Stimulated activated CD8-positive, alpha-beta memory T cell treated with anti-CD3 and anti-CD28 coated beads, Interleukin-15, amount 100 ng/mL, for 48 hours (primary cell): ENCODE data around the gene CNTN5.

ENCODE experiments used
- DNase-seq, 2 donors: peaks; one replicate each; pipeline ENCODE4 v3.0.0-alpha.2; 2020; ENCODE audit warnings: low read depth in 2 of 2

Gene CNTN5

DNA sequence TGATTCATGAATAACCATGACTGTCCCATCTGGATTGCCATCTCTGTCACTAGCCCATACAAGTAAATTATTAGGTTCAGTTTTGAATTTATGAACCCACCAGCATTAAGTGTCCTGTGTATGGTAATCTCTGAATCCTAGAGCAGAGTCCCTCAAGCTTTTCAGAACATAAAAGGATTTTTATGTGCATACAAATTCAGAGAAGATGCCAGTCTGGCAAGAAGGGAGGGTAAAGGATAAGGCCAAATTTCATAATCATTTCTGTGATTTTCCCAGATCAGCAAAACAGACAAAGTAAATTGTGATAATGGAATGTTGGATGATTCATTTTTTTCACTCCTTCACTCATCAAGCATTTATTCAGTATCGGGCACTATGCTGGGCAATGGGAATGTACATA, 1295.2 kb downstream of the CNTN5 start:
- DNase-seq: no peak

DNA sequence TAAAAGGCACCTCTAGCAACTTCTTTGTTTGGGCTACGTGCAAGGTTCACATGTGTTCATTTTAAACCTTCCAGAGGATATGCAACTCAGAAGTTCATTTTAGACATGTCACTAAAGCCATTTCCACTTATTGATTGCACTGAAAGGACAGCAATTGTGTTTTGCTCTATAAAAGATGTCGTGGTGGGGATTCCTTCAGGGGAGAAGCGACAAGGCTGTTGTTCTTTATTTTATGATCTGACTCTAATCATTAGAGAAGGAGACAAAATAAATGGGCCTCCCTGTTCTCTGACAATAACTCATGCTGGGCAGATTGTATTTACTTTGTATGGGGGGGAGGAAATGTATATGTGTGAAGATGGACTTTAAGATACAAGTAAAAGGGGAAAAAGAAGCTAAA, 1296.2 kb downstream of the CNTN5 start:
- no peak for DNase-seq

DNA sequence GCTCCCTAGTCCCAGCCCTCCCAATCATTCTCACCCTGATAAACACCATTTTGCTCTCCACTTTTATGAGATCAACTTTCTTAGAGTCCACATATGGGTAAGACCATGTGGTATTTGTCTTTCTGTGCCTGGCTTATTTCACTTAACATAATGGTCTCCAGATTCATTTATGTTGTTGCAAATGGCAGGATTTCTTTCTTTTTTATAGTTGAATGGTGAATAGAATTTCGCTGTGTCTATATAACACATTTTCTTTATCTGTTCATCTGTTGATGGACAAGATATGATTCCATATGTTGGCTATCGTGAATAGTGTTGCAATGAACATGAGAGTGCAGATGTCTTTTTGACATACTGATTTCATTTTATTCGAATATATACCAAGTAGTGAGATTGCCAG, 1298.9 kb downstream of the CNTN5 start:
- no peak for DNase-seq

DNA sequence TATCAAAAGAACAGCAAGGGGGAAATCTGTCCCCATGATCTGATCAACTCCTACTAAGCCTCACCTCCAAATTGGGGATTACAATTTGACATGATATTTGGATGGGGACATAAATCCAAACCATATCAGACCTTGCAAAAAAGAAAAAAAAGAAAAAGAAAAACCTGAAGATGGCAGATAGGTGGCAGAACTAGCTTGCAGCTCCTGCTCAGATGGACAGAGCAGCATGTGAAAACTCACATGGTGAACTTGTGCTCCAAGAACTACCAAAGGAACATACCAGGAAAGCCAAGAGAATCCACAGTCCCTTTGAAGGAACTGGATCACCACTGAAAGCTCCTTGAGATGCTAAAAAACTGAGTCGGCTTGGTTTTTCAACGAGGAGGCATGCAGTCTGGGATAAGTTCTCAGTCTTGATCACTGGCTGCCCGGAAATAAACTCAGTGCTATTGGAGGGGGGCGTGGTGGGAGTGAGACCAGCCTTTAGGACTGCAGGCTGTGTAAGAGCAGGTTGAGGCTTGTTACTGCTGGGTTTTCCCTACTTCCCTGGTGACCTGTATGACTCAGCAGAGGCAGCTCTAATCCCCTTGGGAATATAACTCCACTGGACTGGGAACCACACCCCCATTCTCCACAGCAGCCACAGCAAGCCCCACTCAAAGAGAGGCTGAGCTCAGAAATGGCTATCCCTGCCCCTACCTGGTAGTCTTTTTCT, 1308.0 kb downstream of the CNTN5 start:
- DNase-seq: no peak

DNA sequence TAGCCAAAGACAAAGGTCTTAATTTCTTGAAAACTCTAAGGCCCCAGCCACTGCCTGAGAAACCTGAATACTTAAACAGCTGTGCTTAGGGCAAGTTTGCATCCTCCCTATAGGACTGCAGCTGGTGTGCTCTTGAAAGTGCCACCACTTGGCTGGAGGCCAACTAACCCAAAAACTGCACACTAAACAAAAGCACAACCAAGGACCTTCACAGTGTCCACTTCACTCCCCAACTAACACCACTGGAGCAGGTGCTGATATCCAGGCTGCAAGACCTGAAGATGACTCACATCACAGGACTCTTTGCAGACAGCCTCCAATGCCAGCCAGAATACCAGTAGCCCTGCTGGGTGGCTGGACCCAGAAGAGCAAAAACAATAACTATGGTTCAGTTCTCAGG, 1308.6 kb downstream of the CNTN5 start:
- DNase-seq: no peak

DNA sequence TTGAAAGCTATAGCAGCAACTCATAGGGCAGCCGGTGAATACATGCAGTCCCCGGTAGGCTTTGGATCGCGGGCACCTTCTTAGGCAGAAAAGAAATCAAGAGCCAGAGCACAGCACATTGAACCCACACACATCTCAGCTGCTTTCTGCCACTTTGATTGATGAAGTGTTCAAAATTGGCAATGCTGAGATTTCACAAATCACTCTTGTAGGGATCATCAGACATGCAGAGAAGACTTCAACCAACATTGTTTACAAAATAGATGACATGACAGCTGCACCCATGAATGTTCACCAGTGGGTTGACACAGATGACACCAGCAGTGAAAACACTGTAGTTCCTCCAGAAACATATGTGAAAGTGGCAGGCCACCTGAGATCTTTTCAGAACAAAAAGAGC, 1316.1 kb downstream of the CNTN5 start:
- no peak for DNase-seq

DNA sequence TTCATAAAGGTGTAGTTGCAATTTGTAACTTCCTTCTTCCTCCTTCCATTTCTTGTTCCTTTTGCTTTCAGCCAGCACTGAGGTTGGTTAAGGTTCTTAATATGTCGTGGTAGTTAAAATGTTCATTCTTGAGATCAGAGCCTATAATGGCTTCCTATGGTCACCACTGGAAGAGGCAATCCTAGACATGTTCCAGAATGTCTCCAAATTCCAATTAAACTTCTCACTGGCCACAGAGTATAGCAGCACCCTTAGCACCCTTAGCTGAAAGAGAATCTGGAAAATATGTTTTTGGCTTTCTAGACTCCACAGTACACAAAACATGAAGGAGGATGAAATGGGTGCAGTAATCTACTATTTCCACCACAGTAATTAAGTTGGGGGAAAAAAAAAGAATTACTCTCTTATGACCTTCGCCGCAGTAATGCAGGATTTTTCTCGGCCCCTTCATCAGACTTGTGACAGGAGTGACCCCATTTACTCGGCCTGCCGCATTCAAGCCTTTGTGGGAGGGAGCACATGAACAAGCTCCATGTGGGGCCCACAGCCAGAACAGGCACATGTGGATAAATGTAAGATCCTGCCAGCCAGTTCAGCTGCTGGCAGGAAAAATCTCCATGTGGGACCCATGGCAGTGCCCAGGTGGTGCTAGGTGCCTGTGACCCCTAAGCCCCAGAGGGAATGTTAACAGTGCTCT, 1317.5 kb downstream of the CNTN5 start:
- no peak for DNase-seq

DNA sequence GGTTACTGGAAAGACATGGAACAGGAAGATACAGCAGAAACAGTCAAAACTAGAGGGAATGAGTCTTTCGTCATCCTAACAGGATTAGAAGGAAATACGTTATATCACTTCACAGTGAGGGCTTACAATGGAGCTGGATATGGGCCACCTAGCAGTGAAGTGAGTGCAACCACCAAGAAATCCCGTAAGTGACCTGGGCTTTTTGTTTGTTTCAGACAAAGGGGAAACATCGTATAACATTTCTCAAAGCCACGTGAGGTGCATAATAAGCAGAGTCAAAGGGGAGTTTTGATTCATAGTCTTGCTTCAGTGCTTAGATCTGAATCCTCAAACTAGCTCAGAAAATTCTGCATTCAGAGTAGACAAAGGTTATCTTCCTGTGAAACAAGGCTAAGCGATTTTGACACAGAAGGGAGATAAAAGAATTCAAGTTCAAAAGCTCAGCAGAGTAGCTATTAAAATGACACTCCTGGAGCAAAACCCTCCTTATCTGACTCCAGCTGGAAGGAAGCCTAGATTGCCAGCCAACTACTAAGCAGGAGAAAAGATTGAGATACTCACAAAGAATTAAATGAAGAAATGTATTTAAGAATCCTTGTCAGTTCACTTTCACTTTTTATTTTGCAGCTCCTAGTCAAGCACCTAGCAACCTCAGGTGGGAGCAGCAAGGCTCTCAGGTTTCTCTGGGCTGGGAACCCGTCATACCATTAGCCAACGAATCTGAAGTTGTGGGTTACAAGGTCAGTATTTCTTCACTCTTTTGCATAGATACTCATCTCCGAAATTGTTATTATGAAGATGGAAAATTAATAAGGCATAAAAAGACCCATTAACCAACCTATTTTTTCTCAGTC, 1319.9 kb downstream of the CNTN5 start:
- no peak for DNase-seq

DNA sequence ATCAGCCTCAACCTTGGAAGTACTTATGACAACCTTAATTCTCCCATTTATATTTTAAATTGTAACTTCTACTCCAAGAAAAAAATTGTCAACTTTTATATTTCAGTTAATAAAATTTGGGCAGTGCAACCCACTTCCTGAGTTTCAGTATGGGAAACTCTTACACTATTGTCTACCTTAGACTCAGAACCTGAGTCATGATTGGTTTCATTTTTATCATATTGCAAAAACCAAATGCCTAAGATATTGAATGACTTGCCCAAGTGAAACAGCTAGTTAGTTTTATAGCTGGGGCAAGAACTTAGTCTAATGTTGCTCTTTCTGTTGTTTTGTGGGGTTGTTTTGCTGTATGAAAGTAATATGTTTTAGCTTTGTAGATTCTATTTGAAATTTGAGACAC, 1332.3 kb downstream of the CNTN5 start:
- DNase-seq: no peak

DNA sequence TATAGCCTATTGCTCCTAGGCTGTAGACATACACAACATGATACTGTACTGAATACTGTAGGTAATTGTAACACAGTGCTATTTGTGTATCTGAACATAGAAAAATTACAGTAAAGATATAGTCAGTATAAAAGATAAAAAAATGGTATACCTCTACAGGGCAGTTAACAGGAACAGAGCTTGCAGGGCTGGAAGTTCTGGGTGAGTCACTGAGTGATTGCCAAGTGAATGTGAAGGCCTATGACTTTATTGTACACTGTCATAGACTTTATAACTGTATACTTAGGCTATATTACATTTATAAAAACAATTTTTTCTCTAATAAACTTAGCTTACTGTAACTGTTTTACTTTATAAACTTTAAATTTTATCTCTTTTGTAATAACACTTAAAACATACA, 1334.0 kb downstream of the CNTN5 start:
- DNase-seq: no peak

DNA sequence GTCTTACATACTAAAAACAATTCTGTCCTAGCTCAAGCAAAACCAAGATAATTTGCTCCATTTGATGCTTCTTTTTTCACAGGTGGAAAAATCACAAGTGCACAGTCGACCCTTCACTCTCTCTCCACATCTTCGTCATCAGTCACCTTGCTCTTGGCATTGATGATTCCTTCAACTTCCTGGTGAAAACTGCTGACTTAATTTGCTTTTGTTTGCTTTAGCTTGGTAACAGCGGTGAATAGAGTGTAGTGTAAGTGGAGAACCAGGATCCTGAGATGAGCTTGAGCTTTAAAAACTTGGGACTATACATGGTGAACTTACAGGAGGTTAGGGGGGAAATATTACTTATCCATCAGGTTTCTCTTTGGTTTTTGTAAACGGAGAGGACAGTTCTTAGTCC, 1335.3 kb downstream of the CNTN5 start:
- no peak for DNase-seq

DNA sequence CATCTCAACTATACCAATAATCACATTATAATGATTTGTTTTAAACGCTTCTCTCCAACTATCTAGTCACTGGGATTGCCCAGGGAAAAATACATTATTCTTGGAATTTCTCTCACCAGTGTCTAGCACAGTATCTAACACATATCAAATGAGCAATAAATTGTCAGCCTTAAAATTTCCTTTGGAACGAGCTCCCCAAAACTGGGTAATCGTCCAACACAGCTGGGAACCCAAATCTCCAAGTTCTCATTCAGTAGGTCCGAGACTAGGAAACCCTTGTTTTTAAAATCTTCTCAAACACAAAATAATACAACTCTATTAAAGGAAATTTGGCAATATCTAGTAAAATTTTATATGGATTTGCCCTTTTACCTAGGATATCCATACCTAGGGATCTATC, 1338.5 kb downstream of the CNTN5 start:
- DNase-seq: no peak

DNA sequence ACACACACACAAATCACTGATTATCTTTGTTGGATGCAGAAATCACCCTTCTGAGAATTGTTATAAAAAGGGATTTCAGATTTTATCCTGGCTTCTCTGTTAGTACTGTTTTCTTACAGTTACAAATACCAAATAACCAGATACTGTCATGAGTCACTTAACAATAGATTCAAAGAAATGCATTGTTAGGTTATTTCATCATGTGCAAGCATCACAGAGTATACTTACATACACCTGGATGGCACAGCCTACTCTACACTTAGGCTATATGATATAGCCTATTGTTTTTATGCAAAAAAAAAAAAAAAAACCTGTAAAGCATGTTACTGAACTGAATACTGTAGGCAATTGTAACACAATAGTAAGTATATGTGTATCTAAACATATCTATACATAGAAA, 1347.1 kb downstream of the CNTN5 start:
- no peak for DNase-seq

DNA sequence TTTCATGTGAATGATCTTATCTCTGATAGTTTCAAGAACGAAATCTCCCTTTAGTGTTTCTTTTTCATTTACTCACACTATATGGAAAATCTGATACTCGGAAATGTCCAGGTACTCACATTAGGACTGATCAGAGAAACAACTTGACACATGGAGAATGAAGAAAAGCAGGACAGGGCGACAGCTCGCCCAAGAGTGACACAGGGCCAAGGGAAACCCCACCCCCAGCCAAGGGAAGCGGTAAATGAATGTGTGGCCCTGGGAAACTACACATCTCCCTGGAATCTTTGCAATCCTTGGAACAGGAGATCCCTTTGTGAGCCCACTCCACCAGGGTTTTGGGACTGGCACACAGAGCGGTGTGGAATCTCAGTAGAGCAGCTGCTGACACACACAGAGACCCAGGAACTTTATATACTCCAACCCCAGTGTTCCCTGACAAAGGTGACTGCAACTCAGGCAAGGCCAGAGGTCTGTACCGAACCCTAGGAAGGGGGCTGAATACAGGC, 1362.7 kb downstream of the CNTN5 start:
- no peak for DNase-seq

DNA sequence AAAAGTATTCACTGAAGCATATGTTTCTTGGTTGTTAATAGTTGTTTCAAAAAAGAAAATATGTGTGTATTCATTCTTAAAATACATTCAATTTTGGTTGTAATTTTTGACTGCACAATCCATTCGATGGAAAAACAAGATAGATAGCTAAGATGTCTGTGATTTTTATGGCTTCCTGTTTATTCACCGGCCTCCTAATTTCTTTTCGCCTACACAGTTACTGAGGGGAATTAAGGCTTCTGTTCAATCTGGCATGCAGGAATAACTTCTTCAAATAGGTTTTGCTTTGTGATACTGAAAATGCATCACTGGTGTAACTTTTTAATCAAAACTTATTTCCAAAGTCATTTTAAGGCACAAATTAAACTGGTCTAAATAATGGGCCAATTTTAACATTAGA, 1375.5 kb downstream of the CNTN5 start:
- no peak for DNase-seq

DNA sequence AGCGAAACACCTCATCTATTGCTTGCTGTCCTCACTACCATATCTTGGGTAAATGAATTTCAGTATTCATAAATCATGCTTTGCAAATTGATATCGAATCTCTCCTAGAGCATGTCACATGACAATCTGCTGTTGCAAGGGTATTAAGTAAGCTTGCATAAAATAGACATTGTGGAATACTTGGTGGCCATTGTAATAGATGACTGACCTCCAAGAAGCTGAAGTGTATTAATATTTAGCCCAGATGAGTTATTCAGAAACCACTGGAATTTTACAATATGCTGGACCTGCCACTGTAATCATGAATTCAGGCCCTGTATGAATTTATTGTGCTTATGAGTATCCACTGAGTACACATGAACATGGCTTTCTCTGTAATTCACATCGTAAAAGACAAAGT, 1376.7 kb downstream of the CNTN5 start:
- DNase-seq: no peak

DNA sequence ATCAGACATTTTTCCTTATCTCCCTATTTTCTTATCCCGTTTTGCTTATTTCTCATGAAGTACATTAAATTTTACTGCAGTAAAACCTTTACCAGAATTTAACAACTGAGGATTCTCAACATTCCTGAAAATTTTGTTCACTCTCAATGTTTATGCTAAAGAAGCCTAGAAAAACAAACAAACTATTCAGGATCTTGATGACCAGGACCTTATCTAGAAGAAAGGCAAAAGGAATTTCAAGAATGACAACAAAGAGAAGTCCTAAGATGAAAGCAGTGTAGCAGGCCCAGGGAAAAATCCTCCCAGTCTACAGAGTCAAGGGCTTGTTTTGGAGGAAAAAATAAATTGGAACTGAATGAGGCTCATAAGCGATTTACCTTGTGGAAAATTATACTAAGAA, 1383.1 kb downstream of the CNTN5 start:
- DNase-seq: no peak

DNA sequence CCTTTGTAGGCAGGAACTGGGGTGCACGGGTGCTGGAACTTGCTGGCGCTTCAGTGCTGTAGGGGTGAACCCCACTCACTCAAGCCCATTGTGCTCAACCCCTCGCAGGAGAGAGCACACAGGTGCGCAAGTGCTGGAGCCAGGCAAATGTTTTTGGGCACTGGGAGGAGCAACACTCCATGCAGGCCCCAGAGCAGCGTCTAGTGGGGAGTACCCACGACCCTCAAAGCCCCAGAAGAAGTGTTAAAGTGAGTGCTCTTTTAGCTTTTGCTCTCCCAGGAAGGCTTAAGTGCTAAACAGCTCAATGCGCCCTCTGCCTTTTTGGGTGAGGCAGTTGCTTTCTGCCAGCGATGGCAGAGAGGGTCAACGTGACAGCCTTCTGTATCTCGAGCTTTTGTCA, 1384.2 kb downstream of the CNTN5 start:
- DNase-seq: no peak
